ENCODE results near the gene NT5C1B.
"Not testable (repeated sequence)": the region's sequence is repeated elsewhere in the genome, so short reads cannot be mapped to it uniquely, and the experiment has no call there.

NT5C1B gene

DNA sequence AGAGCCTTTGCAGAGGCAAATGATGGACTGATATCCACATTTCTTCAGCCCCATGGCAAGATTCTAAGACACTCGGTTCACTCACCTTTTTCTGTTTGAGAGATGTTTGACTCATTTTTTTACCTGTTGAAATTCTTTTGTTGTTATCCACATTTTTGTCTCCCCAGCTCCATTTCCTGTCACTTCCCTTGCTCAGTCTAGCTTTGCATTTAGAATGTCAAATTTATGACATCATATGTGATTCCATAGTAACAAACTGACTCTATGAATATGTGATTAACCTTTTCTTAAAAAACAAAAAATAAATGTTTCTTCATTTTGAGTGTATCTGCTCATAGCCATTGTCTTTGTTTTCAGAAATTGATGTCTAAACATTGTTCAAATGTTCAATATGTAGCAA, at the start of gene NT5C1B:
NT5C1B (minus strand) TSS at position 216 of the 400 bp plus-strand sequence; CDS start at position 115, 101 bp downstream.
- no peaks in the 10 kb centered on the region for H3K79me2 ChIP-seq (ENCODE audit: insufficient read depth, low read length)
- H3K4me3 ChIP-seq (ENCODE audit: low read length, poor library complexity, severe bottlenecking) = no peak within 1 kb of the TSS
- no peak within 1 kb of the TSS for H3K9ac ChIP-seq (ENCODE audit: low read depth, low read length, poor library complexity, severe bottlenecking)
- no peaks in the 10 kb centered on the region for H3K27me3 ChIP-seq (ENCODE audit: insufficient read depth, low read length, poor library complexity, severe bottlenecking)
- no peaks in the 10 kb centered on the region for H3K4me1 ChIP-seq (ENCODE audit: insufficient read depth, low read length, poor library complexity, severe bottlenecking)
- H3K4me2 ChIP-seq (ENCODE audit: low read depth, low read length, poor library complexity, severe bottlenecking) = no peak within 1 kb of the TSS
- H3K9me3 ChIP-seq (ENCODE audit: insufficient read depth, low read depth, low read length) = no peaks in the 10 kb centered on the region
- H3F3A ChIP-seq (ENCODE audit: low read depth) = no peaks in the 10 kb centered on the region
- no peak for TF ChIP-seq EZH2phosphoT487 (IDR thresholded peaks at IDR 0.05; ENCODE audit: borderline replicate concordance)
- TF ChIP-seq, protein P1, sequence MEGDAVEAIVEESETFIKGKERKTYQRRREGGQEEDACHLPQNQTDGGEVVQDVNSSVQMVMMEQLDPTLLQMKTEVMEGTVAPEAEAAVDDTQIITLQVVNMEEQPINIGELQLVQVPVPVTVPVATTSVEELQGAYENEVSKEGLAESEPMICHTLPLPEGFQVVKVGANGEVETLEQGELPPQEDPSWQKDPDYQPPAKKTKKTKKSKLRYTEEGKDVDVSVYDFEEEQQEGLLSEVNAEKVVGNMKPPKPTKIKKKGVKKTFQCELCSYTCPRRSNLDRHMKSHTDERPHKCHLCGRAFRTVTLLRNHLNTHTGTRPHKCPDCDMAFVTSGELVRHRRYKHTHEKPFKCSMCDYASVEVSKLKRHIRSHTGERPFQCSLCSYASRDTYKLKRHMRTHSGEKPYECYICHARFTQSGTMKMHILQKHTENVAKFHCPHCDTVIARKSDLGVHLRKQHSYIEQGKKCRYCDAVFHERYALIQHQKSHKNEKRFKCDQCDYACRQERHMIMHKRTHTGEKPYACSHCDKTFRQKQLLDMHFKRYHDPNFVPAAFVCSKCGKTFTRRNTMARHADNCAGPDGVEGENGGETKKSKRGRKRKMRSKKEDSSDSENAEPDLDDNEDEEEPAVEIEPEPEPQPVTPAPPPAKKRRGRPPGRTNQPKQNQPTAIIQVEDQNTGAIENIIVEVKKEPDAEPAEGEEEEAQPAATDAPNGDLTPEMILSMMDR (conservative IDR thresholded peaks at IDR 0.05; ENCODE audit: low read length) = no peak
- no peaks in the 10 kb centered on the region for H3K36me3 ChIP-seq (ENCODE audit: insufficient read depth, low read length)
- H3K9me2 ChIP-seq (replicated peaks; ENCODE audit: low read depth, low read length) = no peaks in the 10 kb centered on the region
- H2AFZ ChIP-seq (ENCODE audit: low read length) = no peak within 1 kb of the TSS
- no peaks in the 10 kb centered on the region for H4K20me1 ChIP-seq (ENCODE audit: insufficient read depth, low read length, poor library complexity, severe bottlenecking)

DNA sequence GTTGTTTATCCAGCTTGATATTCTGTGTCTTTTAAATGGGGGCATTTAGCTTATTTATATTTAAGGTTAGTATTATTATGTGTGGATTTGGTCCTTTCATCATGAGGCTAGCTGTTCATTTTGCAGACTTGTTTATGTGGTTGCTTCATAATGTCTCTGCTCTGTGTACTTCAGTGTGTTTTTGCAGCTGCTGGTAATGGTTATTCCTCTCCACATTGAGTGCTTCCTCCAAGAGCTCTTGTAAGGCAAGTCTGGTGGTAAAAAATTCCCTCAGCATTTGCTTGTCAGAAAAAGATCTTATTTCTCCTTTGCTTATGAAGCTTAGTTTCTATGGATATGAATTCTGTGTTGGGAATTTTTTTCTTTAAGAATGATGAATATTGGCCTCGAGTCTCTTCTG, 47.8 kb upstream of the NT5C1B start:
- Histone ChIP-seq H3K79me2 (ENCODE audit: insufficient read depth, low read length) (no peaks in the 10 kb centered on the region), H3K27me3 (ENCODE audit: insufficient read depth, low read length, poor library complexity, severe bottlenecking) (no peaks in the 10 kb centered on the region), H3F3A (ENCODE audit: low read depth) (no peaks in the 10 kb centered on the region), H3K36me3 (ENCODE audit: insufficient read depth, low read length) (no peaks in the 10 kb centered on the region), H3K4me2 (ENCODE audit: low read depth, low read length, poor library complexity, severe bottlenecking) (no peak overlapping the region), H3K4me3 (ENCODE audit: low read length, poor library complexity, severe bottlenecking) (no peak overlapping the region), H3K9me3 (ENCODE audit: insufficient read depth, low read depth, low read length) (0 out of 2 replicates have a peak, but pooled peaks cover 2% of the 10 kb centered on the region), H2AFZ (ENCODE audit: low read length) (no peak overlapping the region), H3K9me2 (replicated peaks; ENCODE audit: low read depth, low read length) (no peaks in the 10 kb centered on the region), H4K20me1 (ENCODE audit: insufficient read depth, low read length, poor library complexity, severe bottlenecking) (no peaks in the 10 kb centered on the region), H3K4me1 (ENCODE audit: insufficient read depth, low read length, poor library complexity, severe bottlenecking) (no peaks in the 10 kb centered on the region), H3K9ac (ENCODE audit: low read depth, low read length, poor library complexity, severe bottlenecking) (no peak overlapping the region)
- TF ChIP-seq EZH2phosphoT487 (IDR thresholded peaks at IDR 0.05; ENCODE audit: borderline replicate concordance) = no peak
- TF ChIP-seq, protein P1 (conservative IDR thresholded peaks at IDR 0.05; ENCODE audit: low read length) = no peak

DNA sequence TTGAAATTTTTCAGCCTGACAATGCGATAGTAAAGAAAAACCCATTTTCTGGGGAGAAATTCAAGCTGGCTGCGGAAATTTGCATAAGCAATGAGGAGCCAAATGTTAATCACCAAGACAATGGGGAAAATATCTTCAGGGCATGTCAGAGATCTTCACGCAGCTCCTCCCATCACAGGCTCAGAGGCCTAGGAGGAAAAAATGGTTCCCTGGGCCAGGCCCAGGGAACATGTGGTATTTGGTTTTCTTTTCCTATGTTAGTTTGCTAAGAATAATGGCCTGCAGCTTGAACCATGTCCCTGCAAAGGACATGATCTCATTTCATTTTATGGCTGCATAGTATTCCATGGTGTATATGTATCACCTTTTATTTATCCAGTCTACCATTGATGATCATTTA, 43.3 kb upstream of the NT5C1B start:
- not testable (repeated sequence) for H3K27me3 ChIP-seq (ENCODE audit: insufficient read depth, low read length, poor library complexity, severe bottlenecking)

DNA sequence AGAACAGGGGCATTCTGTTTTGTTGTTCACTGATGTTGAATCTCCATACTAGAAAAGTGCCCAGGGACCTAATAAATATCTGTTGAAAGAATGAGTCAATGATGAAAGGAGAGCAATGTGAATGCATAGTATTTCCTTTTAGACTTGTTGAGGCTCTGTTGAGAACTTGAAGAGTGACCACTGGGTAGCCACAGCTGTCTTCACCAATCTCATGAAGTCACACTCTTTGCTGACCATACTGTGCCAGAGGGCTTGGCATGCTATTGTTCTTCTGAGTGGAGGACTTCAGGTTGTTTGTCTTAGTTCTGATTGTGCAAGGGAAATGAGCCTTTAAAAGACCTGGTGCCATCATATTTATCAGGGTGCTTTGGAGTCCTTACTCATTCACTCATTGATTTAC, 41.6 kb upstream of the NT5C1B start:
- Histone ChIP-seq H2AFZ (ENCODE audit: low read length) (no peak overlapping the region), H4K20me1 (ENCODE audit: insufficient read depth, low read length, poor library complexity, severe bottlenecking) (no peaks in the 10 kb centered on the region), H3K9me3 (ENCODE audit: insufficient read depth, low read depth, low read length) (no peaks in the 10 kb centered on the region), H3K27me3 (ENCODE audit: insufficient read depth, low read length, poor library complexity, severe bottlenecking) (no peaks in the 10 kb centered on the region), H3K4me1 (ENCODE audit: insufficient read depth, low read length, poor library complexity, severe bottlenecking) (no peaks in the 10 kb centered on the region), H3K4me3 (ENCODE audit: low read length, poor library complexity, severe bottlenecking) (no peak overlapping the region), H3K79me2 (ENCODE audit: insufficient read depth, low read length) (no peaks in the 10 kb centered on the region), H3K9ac (ENCODE audit: low read depth, low read length, poor library complexity, severe bottlenecking) (no peak overlapping the region), H3K9me2 (replicated peaks; ENCODE audit: low read depth, low read length) (no peaks in the 10 kb centered on the region), H3F3A (ENCODE audit: low read depth) (no peaks in the 10 kb centered on the region), H3K4me2 (ENCODE audit: low read depth, low read length, poor library complexity, severe bottlenecking) (no peak overlapping the region), H3K36me3 (ENCODE audit: insufficient read depth, low read length) (no peaks in the 10 kb centered on the region)
- TF ChIP-seq, protein P1 (conservative IDR thresholded peaks at IDR 0.05; ENCODE audit: low read length) = no peak
- no peak for TF ChIP-seq EZH2phosphoT487 (IDR thresholded peaks at IDR 0.05; ENCODE audit: borderline replicate concordance)

More for the DNA sequence above, 43.3 kb upstream of the NT5C1B start:
- H3K79me2 ChIP-seq (ENCODE audit: insufficient read depth, low read length); H3K4me2 ChIP-seq (ENCODE audit: low read depth, low read length, poor library complexity, severe bottlenecking); H3K9me2 ChIP-seq (replicated peaks; ENCODE audit: low read depth, low read length); H3K4me1 ChIP-seq (ENCODE audit: insufficient read depth, low read length, poor library complexity, severe bottlenecking); H3K9ac ChIP-seq (ENCODE audit: low read depth, low read length, poor library complexity, severe bottlenecking); H3K4me3 ChIP-seq (ENCODE audit: low read length, poor library complexity, severe bottlenecking); H3F3A ChIP-seq (ENCODE audit: low read depth); H3K9me3 ChIP-seq (ENCODE audit: insufficient read depth, low read depth, low read length); H4K20me1 ChIP-seq (ENCODE audit: insufficient read depth, low read length, poor library complexity, severe bottlenecking); H2AFZ ChIP-seq (ENCODE audit: low read length); H3K36me3 ChIP-seq (ENCODE audit: insufficient read depth, low read length): not testable (repeated sequence)
